ENCODE measurements around the gene TMEM123.

GRCh38 chr11:102469196-102469821 lies 16.7 kb upstream of the TMEM123 start:
- TF ChIP-seq CTCF (conservative IDR thresholded peaks at IDR 0.05; ENCODE audit: low read depth, low read length), result no peak
- no peak for TF ChIP-seq EZH2 (IDR thresholded peaks at IDR 0.05; ENCODE audit: borderline replicate concordance, low read depth, low read length, poor library complexity, severe bottlenecking)

All from A673 (cell line).